ENCODE data around the gene PLXNA3. TPM values are rescaled to one million over a fixed set of nuclear protein-coding genes. Genes with fewer than 3 reads are reported as not detected.
A peak's percentile ranks its signal among the peaks of the same experiment; 100 is the strongest.

Gene PLXNA3
- total RNA-seq, 2 experiments from 2014 or later: 35.1 to 38.1 TPM

- Histone ChIP-seq H3K36me3 (ENCODE audit: insufficient read depth, low read length) (peaks cover 36% of the 10 kb centered on the region), H3K4me1 (ENCODE audit: insufficient read depth, low read length) (no peaks in the 10 kb centered on the region), H3K4me3 (ENCODE audit: low read length) (no peak overlapping the region), H3K27ac (ENCODE audit: low read depth in 1 of 2, low read length in 2 of 2) (no peak overlapping the region), H3K9me3 (ENCODE audit: control insufficient read depth in 1 of 2, insufficient read depth in 1 of 2, low read length in 2 of 2) (no peaks in the 10 kb centered on the region), H3K27me3 (ENCODE audit: control insufficient read depth in 1 of 2, insufficient read depth in 2 of 2, low read length in 2 of 2) (no peaks in the 10 kb centered on the region)
- POLR2A ChIA-PET: no interaction called here
- CTCF ChIA-PET: no interaction called here
- no peak for DNase-seq
- peaks cover 19% of the 10 kb centered on the region for H3K36me3 Mint-ChIP-seq (ENCODE audit: low read depth)
- H3K4me1 Mint-ChIP-seq (ENCODE audit: low read depth): no peaks in the 10 kb centered on the region
- no peak for ATAC-seq (ENCODE audit: poor library complexity)
- no peak overlapping the region for H3K27ac Mint-ChIP-seq
- TF ChIP-seq CTCF (IDR thresholded peaks at IDR 0.05): no peak
- H3K27me3 Mint-ChIP-seq: no peaks in the 10 kb centered on the region
- no peaks in the 10 kb centered on the region for H3K9me3 Mint-ChIP-seq
- no peak overlapping the region for H3K4me3 Mint-ChIP-seq
- intact Hi-C loops (cut with DNase I, micrococcal nuclease): no loop called here
Measured at GRCh38 chrX:154470914-154471568, 13.0 kb downstream of the PLXNA3 start.

DNA sequence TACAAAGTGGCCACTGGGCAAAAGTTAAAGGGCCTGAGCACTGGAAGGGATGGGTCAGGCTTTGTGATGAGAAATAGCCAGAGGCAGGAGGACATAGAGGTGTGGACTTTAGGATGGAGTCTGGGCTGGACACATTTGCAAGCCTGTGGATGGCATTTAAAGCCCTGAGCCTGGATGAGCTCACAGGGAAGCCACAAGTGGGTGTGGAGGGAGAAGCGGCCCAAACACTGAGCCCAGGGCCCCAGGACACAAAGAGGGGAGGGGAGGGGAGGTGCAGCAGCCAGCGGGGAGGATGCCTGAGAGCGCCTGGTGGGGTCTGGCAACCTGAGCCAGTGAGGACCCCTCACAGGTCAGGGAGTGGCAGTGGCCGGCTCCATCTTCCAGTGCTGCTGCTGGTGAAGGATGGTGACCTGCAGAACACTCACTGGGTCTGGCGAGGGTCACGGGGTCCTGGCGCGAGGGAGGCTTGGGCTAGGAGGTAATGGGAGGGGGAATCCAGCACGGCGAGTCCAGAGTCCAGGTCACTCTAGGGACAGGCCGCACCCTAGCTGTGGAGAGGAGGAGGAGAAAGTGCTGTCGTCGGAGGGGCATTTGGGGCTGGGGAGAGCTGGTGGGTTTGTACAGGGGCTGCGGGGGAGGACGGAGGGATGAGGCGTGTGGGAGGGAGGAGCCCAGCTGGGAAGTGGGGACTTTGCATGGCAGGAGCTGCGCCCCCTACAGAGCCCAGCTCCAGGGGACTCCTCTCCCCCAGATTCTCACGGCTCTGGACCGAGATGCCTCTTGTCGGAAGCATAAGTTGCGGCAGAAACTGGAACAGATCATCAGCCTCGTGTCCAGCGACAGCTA, 14.0 kb downstream of the PLXNA3 start:
- DNase-seq: peak in 1 of 14 experiments; percentile 8
- Histone ChIP-seq H3K4me3 (ENCODE audit: low read length) (no peak overlapping the region), H3K36me3 (ENCODE audit: insufficient read depth, low read length) (peaks cover 26% of the 10 kb centered on the region), H3K27ac (ENCODE audit: low read depth in 1 of 2, low read length in 2 of 2) (no peak overlapping the region), H3K4me1 (ENCODE audit: insufficient read depth, low read length) (peaks cover 5% of the 10 kb centered on the region), H3K9me3 (ENCODE audit: control insufficient read depth in 1 of 2, insufficient read depth in 1 of 2, low read length in 2 of 2) (no peaks in the 10 kb centered on the region), H3K27me3 (ENCODE audit: control insufficient read depth in 1 of 2, insufficient read depth in 2 of 2, low read length in 2 of 2) (no peaks in the 10 kb centered on the region)
- ChIA-PET POLR2A (no interaction called here), CTCF (no interaction called here)
- H3K4me1 Mint-ChIP-seq (ENCODE audit: low read depth): peaks cover 6% of the 10 kb centered on the region
- ATAC-seq (ENCODE audit: poor library complexity): no peak
- no peak for TF ChIP-seq CTCF (IDR thresholded peaks at IDR 0.05)
- H3K27ac Mint-ChIP-seq: no peak overlapping the region
- intact Hi-C loops (cut with DNase I, micrococcal nuclease): no loop called here
- H3K27me3 Mint-ChIP-seq: no peaks in the 10 kb centered on the region
- no peak overlapping the region for H3K4me3 Mint-ChIP-seq
- H3K9me3 Mint-ChIP-seq: no peaks in the 10 kb centered on the region
- peaks cover 19% of the 10 kb centered on the region for H3K36me3 Mint-ChIP-seq (ENCODE audit: low read depth)

DNA sequence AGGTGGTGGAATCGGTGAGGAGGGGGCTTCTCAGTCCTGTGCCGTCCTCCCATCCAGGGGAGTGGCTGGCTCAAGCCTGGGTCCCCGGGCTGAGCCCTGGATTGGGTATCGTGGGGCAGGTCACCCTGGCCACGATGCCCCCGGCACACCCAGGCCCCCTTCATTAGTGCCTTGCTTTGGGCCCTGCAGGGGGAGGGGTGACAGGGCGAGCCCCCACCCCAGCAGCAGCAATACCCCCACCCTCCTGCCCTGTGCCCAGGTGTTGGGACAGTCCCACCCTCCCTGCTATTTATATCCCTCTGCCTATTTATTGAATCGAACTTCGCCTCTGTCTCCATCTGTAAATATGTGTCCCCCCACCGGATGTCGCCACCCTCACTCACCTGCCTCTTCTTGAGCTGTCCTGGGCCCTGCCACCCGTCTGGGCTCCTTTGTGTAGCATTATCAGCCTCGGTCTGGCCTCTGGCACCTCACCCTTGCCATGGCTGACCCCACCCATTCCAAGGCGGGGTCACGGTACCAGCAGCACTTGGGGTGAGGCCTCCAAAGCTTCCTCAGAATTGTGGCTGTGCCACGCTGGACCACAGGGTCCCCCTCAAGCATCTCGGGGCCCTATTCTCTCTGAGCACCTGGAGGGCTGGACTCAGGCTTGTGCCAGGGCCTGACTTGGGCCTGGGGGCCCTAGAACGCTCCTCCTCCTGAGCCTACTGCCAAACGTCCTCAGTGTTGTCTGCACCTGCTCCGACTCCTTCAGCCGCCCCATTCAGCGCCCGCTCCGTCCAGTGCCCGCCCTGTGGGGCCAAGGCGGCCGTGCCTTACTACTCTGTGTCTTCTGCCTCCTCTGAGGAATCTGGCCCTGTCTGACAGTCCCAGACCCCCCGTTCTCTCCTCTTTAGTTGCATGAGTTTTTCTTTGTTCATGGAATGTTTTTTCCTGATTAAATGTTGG, 14.9 kb downstream of the PLXNA3 start:
- H3K4me3 ChIP-seq (ENCODE audit: low read length): no peak overlapping the region
- H3K36me3 ChIP-seq (ENCODE audit: insufficient read depth, low read length): peaks cover 20% of the 10 kb centered on the region
- H3K4me1 ChIP-seq (ENCODE audit: insufficient read depth, low read length): peaks cover 12% of the 10 kb centered on the region
- ATAC-seq (ENCODE audit: poor library complexity) (no peak), DNase-seq (peak in 1 of 14 experiments; percentile 15)
- peaks cover 19% of the 10 kb centered on the region for H3K36me3 Mint-ChIP-seq (ENCODE audit: low read depth)
- peaks cover 14% of the 10 kb centered on the region for H3K4me1 Mint-ChIP-seq (ENCODE audit: low read depth)
- no peaks in the 10 kb centered on the region for H3K27me3 ChIP-seq (ENCODE audit: control insufficient read depth in 1 of 2, insufficient read depth in 2 of 2, low read length in 2 of 2)
- H3K27ac ChIP-seq (ENCODE audit: low read depth in 1 of 2, low read length in 2 of 2): no peak overlapping the region
- H3K9me3 ChIP-seq (ENCODE audit: control insufficient read depth in 1 of 2, insufficient read depth in 1 of 2, low read length in 2 of 2): no peaks in the 10 kb centered on the region
- CTCF ChIA-PET: no interaction called here
- no peaks in the 10 kb centered on the region for H3K9me3 Mint-ChIP-seq
- no peak overlapping the region for H3K4me3 Mint-ChIP-seq
- H3K27me3 Mint-ChIP-seq: no peaks in the 10 kb centered on the region
- POLR2A ChIA-PET: no interaction called here
- intact Hi-C loops (cut with DNase I, micrococcal nuclease): no loop called here
- no peak for TF ChIP-seq CTCF (IDR thresholded peaks at IDR 0.05)
- no peak overlapping the region for H3K27ac Mint-ChIP-seq
